ENCODE results near the gene SUMF2.
"Not testable (repeated sequence)": the region's sequence is repeated elsewhere in the genome, so short reads cannot be mapped to it uniquely, and the experiment has no call there.

Gene SUMF2

DNA sequence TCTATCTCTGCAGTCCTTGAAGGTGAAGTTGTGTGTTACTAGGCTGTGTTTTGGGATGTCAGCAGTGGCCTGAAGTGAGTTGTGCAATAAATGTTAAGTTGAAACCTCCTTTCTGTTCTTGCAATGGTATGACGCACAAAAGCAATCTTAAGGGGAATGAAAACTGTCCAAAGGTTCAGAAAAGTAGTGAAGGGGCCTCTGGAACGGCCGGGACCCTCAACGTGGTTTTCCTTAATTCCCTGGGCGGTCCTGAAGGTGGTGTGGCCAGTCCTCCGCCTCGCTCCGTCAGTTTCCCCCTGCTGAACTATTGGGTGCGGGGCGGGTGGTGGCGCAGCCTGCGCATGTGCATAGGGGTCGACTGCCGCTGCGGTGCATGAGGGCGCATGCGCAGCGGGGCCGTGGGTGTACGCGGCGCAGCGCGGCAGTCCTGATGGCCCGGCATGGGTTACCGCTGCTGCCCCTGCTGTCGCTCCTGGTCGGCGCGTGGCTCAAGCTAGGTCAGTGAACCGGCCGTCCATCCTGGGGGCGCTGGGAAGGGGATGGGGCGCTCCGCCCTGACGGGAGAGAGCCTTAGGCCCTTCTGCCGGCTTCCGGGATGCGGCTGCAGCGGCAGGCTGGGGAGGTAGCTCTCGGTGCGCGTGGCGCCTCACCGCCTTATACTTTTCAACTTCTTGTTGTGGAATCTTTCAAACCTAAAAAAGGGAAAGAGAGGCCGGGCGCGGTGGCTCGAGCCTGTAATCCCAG is at the start of gene SUMF2:
Gene SUMF2 (plus strand): TSS at position 405 of the 744 bp plus-strand sequence. CDS start 26 bp downstream, at position 431.
- peak; percentile 87 to 96 (median 93) for DNase-seq

- DNase-seq, result not testable (repeated sequence)
Observed at GRCh38 chr7:56017015-56017414, 47.1 kb upstream of the SUMF2 start.

DNA sequence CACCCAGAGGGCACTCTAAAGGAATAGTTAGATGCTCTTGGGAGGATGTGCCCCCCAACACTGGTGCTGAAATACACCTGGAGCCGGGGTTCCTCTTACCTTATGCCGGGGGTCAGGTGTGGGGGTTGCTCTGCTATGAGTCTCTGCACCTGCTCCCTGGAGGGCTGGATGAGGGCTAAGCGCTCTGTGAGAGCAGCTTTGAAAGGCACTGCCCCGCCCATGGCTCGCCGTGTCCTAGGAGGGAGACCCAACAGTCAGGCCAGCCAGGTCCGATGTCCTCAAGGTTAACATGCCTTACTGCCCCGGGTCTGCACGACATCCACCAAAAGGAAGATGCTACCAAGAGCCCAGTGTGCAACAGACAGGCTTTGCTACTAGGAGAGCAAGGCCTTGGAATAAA is 44.6 kb upstream of the SUMF2 start:
- DNase-seq, result no peak

DNA sequence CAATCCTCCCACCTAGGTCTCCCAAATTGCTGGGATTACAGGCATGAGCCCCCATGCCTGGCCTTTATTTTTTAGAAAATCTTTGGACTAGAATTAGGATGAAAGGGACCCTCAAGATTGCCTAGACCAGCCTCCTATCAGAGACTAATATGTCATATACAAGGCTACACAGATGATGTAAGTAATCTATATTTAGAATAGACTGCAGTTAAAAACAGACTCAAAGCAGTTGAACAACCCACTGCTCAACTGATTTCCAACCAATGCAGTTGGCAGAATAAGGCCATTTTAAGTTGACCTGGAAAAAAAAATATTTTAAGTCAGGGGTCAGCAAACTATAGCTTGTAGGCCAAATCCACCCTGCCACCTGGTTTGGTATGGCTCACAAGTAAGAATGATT is 40.6 kb upstream of the SUMF2 start:
- no peak for DNase-seq

GRCh38 chr7:56026538-56026937 is 37.5 kb upstream of the SUMF2 start:
- peak in 1 of 3 experiments; percentile 42 for DNase-seq

DNA sequence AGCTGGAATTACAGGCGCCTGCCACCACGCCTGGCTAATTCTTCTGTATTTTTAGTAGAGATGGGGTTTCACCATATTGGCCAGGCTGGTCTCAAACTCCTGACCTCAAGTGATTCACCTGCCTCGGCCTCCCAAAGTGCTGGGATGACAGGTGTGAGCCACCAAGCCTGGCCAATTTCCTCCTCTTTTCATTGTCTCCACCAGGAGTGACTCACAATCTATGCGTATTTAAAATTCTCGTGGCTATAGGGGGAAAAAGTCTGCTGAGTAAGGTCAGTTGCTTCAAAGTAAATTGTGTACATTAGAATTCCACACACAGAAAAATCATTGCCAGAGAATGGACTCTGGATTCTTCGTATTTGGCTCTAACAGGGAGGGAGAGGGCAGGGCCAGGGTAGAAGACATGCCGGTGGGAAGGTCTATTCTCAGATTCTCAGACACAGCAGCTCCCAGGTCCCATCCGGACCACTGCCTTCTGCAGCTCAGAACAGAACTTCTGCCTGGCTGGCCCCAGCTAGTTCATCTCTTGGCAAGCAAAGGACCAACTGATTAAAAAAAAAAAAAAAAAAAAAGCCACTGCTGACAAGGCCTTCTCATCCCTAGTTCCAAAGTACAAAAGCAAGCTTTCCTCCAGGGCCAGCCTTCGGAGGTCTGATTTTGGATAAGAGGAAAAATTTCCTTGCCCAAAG is 35.0 kb upstream of the SUMF2 start:
- DNase-seq, result no peak

GRCh38 chr7:56030340-56030739 is 33.7 kb upstream of the SUMF2 start:
- DNase-seq, result no peak

GRCh38 chr7:56031556-56031955 is 32.5 kb upstream of the SUMF2 start:
- not testable (repeated sequence) for DNase-seq

DNA sequence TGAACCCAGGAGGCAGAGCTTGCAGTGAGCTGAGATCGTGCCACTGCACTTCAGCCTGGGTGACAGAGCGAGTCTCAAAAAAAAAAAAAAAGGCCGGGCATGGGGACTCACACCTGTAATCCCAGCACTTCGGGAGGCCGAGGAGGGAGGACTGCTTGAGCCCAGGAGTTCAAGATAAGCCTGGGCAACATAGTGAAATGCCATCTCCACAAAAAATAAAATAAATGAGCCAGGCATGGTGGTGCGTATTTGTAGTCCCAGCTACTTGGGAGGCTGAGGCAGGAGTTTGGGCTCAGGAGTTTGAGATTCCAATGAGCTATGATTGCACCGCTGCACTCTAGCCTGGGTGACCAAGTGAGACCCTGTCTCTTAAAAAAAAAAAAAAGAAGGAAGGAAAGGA is 31.5 kb upstream of the SUMF2 start:
- DNase-seq, result not testable (repeated sequence)

GRCh38 chr7:56033671-56034432 is 30.2 kb upstream of the SUMF2 start:
- peak; percentile 72 to 85 (median 79) for DNase-seq

DNA sequence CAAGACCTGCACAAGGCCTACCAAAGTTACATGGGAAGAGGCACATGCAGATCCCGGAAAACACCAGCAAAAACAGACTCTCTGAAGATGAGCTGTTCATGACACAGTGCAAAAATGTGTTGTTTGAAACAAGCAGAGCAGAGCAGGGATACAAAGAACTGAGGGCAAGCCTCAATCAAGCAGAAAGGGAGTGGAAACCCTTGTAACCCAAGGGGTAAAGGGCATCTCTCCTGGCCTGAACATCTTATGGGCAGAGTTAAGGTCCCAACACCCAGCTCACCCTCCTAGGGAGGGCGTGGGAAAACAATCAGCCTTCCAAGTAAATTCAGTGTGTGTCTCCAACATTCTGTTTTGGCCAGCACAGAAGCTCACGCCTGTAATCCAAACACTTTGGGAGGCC is 23.4 kb upstream of the SUMF2 start:
- no peak for DNase-seq

DNA sequence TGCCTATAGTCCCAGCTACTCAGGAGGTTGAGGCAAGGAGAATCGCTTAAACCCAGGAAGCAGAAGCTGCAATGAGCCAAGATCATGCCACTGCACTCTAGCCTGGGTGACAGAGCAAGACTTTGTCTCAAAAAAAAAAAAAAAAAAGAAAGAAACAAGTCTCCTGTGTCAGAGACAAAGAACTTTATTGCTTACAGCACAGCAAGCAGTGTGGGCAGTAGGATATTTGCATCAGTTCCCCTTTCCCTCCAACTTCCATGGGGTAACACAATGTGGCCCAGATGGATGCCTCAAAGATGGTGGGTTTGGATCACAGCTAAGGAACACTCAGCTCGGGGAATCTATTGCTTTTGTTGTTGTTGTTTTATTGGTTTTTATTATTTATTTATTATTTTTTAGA is 18.3 kb upstream of the SUMF2 start:
- not testable (repeated sequence) for DNase-seq

DNA sequence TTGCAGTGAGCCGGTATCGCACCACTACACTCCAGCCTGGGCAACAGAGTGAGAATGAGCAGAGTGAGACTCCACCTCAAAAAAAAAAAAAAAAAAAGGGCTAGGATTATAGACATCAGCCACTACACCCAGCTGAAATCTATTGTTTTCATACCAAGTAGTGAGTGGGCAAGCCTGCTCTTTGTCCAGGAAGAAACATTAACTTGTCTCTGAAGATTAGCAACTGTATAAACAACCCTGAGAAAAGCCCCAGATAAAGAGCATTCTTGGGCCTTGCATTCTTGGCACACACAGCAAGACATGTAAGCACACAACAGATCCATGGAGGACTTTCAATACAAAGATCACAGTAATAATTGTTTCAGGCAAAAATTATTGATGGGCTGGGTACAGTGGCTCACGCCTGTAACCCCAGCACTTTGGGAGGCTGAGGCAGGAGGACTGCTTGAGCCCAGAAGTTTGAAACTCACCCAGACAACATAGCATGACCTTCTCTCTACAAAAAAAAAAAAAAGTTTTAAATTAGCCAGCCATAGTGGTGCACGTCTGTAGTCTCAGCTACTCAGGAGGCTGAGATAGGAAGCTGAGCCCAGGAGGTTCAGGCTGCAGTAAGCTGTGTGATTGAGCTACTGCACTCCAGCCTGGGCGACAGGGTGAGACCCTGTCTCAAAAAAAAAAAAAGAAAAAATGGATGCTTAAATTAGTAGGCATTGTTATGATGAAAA is 17.2 kb upstream of the SUMF2 start:
- DNase-seq, result no peak

GRCh38 chr7:56047446-56048116 is 16.5 kb upstream of the SUMF2 start:
- not testable (repeated sequence) for DNase-seq

DNA sequence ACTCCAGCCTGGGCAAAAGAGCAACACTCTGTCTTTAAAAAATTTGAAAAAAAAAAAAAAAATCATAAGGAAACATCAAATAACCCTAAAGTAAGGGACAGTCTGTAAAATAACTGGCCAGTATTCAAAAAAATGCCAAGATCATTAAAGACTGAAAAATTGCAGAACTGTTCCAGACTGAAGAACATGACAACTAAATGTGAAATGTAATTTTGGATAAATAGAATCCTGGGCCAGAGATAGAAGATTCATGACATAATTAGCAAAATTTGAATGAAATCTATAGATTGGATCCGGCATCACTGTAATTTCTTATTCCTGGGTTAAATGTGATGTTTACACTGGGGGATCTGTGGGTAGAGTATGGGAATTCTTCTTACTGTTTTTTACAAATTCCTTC is 15.8 kb upstream of the SUMF2 start:
- DNase-seq, result no peak

DNA sequence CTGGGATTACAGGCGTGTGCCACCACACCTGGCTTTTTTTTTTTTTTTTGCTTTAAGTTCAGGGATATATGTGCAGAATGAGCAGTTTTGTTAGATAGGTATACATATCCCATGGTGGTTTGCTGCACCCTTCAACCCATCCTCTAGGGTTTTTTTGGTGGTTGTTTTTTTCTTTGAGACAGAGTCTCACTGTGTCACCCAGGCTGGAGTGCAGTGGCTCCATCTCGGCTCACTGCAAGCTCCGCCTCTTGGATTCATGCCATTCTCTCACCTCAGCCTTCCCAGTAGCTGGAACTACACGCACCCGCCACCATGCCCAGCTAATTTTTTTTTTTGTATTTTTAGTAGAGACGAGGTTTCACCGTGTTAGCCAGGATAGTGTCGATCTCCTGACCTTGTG is 15.3 kb upstream of the SUMF2 start:
- DNase-seq, result peak; percentile 32 to 70 (median 34)

- no peak for DNase-seq
Observed at GRCh38 chr7:56051053-56051338, 13.1 kb upstream of the SUMF2 start.

DNA sequence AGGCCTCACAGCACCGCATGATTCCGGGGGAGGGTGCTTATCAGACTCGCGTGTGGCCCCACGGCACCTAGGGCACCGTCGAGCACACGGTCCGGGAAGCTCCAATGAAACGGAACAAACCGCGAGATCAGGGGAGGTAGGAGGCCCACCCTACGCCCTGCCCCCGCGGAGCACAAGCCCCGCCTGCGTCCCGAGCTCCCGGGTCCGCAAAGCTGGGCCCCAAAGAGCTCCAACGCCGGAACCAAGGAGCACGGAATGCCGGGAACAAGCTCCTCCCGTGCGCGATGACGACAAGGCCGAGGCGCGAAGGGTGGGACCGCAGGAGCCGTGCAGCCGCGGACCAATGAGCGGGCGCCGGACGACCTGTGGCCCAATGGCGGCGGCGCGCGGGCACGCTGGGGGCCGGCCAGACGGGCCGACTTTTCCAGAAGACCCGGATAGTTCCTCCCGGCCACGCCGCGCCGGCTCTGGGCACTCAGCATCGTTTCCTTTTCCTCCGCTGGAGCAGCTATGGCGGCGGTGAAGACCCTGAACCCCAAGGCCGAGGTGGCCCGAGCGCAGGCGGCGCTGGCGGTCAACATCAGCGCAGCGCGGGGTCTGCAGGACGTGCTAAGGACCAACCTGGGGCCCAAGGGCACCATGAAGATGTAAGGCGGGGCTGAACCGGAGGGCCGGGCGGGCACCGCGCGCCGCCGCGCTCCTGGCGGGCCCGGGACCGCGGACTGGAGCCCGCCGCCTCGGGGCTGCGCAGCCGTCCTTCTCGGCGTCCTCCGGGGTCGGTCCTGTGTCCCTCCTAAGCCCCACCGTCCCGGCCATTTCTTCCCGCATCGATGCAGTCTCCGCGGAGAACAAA is 12.5 kb upstream of the SUMF2 start, which contains the start of the genes CCT6A and PSPH:
Gene CCT6A (plus strand): TSS at position 427 of the 853 bp plus-strand sequence. CDS start 84 bp downstream, at position 511.
Gene PSPH (minus strand): TSS at position 106 of the 853 bp plus-strand sequence. CDS start 30,232 bp downstream, outside the sequence.
- peak; percentile 97 to 99 (median 99) for DNase-seq

DNA sequence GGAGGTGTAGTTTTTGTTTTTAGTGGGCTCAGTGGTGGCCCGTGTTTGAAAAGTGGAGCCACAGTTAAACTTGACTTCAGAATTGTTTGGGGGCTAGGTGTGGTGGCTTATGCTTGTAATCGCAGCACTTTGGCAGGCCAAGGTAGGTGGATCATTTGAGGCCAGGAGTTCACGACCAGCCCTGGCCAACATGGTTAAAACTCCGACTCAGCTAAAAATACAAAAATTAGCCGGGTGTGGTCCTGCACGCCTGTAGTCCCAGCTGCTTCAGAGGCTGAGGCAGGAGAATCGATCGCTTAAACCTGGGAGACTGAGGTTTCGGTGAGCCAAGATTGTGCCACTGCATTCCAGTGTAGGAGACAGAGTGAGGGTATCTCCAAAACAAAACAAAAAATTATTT is 10.7 kb upstream of the SUMF2 start:
- DNase-seq, result no peak

DNA sequence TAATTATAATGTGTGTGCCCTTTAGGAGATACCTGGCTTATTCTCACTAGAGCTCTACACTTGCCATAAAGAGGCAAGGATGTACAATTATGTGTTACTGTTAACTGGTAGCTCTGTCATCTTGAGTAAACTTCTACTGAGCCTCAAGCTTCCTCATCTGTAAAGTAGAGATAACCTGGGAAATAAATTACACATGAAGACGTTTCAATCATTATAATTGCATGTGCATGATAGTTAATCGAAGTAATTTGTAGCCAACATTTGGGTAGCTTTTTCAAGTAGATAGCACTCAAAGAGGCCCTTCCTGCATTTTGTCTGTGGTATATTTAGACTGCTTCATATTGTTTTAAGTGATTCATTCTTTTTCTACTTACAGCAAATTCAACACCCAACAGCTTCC is 10.1 kb upstream of the SUMF2 start:
- no peak for DNase-seq

GRCh38 chr7:56062382-56062781 is 1.7 kb upstream of the SUMF2 start:
- DNase-seq, result no peak
